SK-N-SH treated with all-trans-retinoic acid at 6 μM for 48 hours (cell line): Measurements from ENCODE around the gene SLC22A2.

Source experiments
- ATAC-seq: fragments of 200-7000 bp; cut with Tn5 transposase; 3 replicates; pipeline ENCODE4 v1.9.1; 2020; ENCODE audit warnings: mild to moderate bottlenecking, moderate library complexity
- ARNTL ChIP-seq: fragments of 450-650 bp; formaldehyde crosslinking; IDR thresholded peaks from 2 replicates; pipeline ENCODE4 v1.5.0; 2020; ENCODE audit warnings: low read depth, mild to moderate bottlenecking, moderate library complexity, borderline replicate concordance
- BACH2 ChIP-seq: fragments of 250-450 bp; sonication (Bioruptor Pico); IDR thresholded peaks from 2 replicates; pipeline ENCODE4 v1.9.0; 2021; ENCODE audit warnings: mild to moderate bottlenecking, borderline replicate concordance
- CREB5 ChIP-seq: fragments of 250-450 bp; sonication (Bioruptor Pico); IDR thresholded peaks from 2 replicates; pipeline ENCODE4 v1.5.1; 2020; ENCODE audit warnings: low read depth, mild to moderate bottlenecking, moderate library complexity
- CSDC2 ChIP-seq: fragments of 250-450 bp; sonication (Bioruptor Pico); IDR thresholded peaks from 2 replicates; pipeline ENCODE4 v1.5.0; 2020; ENCODE audit warnings: mild to moderate bottlenecking, moderate library complexity
- ESRRG ChIP-seq: fragments of 250-450 bp; sonication (Bioruptor Pico); IDR thresholded peaks from 2 replicates; pipeline ENCODE4 v1.6.1; 2021; ENCODE audit warnings: mild to moderate bottlenecking
- GLIS3 ChIP-seq: fragments of 250-450 bp; sonication (Bioruptor Pico); IDR thresholded peaks from 2 replicates; pipeline ENCODE4 v1.5.0; 2020; ENCODE audit warnings: mild to moderate bottlenecking, moderate library complexity
- ISL1 ChIP-seq: fragments of 250-450 bp; sonication (Bioruptor Pico); IDR thresholded peaks from 2 replicates; pipeline ENCODE4 v2.1.2; 2022; ENCODE audit warnings: mild to moderate bottlenecking, moderate library complexity
- OSR1 ChIP-seq: fragments of 250-450 bp; sonication (Bioruptor Pico); IDR thresholded peaks from 2 replicates; pipeline ENCODE4 v1.8.0; 2022; ENCODE audit warnings: moderate library complexity, mild to moderate bottlenecking, inconsistent platforms
- POU6F1 ChIP-seq: fragments of 250-450 bp; sonication (Bioruptor Pico); IDR thresholded peaks from 2 replicates; pipeline ENCODE4 v1.8.0; 2021; ENCODE audit warnings: low read depth, mild to moderate bottlenecking, moderate library complexity, borderline replicate concordance
- PPARA ChIP-seq: fragments of 250-450 bp; sonication (Bioruptor Pico); IDR thresholded peaks from 2 replicates; pipeline ENCODE4 v1.5.0; 2020; ENCODE audit warnings: mild to moderate bottlenecking, borderline replicate concordance
- RARB ChIP-seq: fragments of 250-450 bp; sonication (Bioruptor Pico); IDR thresholded peaks from 2 replicates; pipeline ENCODE4 v1.8.0; 2021; ENCODE audit warnings: mild to moderate bottlenecking, moderate library complexity
- SNAI2 ChIP-seq: fragments of 250-450 bp; sonication (Bioruptor Pico); IDR thresholded peaks from 2 replicates; pipeline ENCODE4 v1.5.0; 2020; ENCODE audit warnings: mild to moderate bottlenecking, moderate library complexity
- TCF4 ChIP-seq: fragments of 250-450 bp; sonication (Bioruptor Pico); IDR thresholded peaks from 2 replicates; pipeline ENCODE4 v1.8.0; 2021; ENCODE audit warnings: mild to moderate bottlenecking, moderate library complexity, borderline replicate concordance
- TOX ChIP-seq: fragments of 250-450 bp; sonication (Bioruptor Pico); IDR thresholded peaks from 2 replicates; pipeline ENCODE4 v1.8.0; 2021; ENCODE audit warnings: mild to moderate bottlenecking, moderate library complexity, borderline replicate concordance
- ZC3H10 ChIP-seq: fragments of 250-450 bp; sonication (Bioruptor Pico); IDR thresholded peaks from 2 replicates; pipeline ENCODE4 v1.5.1; 2021; ENCODE audit warnings: mild to moderate bottlenecking, moderate library complexity
- ZFP3 ChIP-seq: fragments of 250-450 bp; sonication (Bioruptor Pico); IDR thresholded peaks from 2 replicates; pipeline ENCODE4 v1.5.0; 2020; ENCODE audit warnings: mild to moderate bottlenecking, moderate library complexity
- ZFP30 ChIP-seq: fragments of 450-650 bp; formaldehyde crosslinking; IDR thresholded peaks from 2 replicates; pipeline ENCODE4 v1.5.0; 2022; ENCODE audit warnings: mild to moderate bottlenecking, moderate library complexity
- ZNF565 ChIP-seq: fragments of 450-650 bp; formaldehyde crosslinking; conservative IDR thresholded peaks from 2 replicates; pipeline ENCODE4 v1.5.0; 2020; ENCODE audit warnings: low read depth, mild to moderate bottlenecking, moderate library complexity
- ZNF70 ChIP-seq: fragments of 450-650 bp; formaldehyde crosslinking; IDR thresholded peaks from 2 replicates; pipeline ENCODE4 v1.5.0; 2020; ENCODE audit warnings: mild to moderate bottlenecking, moderate library complexity
- ZNF8 ChIP-seq: fragments of 450-650 bp; formaldehyde crosslinking; IDR thresholded peaks from 2 replicates; pipeline ENCODE4 v1.5.0; 2020; ENCODE audit warnings: mild to moderate bottlenecking, moderate library complexity
- TF ChIP-seq, protein P1 (sequence below): fragments of 250-450 bp; sonication (Bioruptor Pico); IDR thresholded peaks from 2 replicates; pipeline ENCODE4 v1.8.0; 2020; ENCODE audit warnings: mild to moderate bottlenecking, moderate library complexity, borderline replicate concordance
- TF ChIP-seq, protein P2 (sequence below): fragments of 250-450 bp; sonication (Bioruptor Pico); IDR thresholded peaks from 2 replicates; pipeline ENCODE4 v1.5.1; 2021; ENCODE audit warnings: mild to moderate bottlenecking, moderate library complexity
- TF ChIP-seq, protein P3 (sequence below): fragments of 250-450 bp; sonication (Bioruptor Pico); IDR thresholded peaks from 2 replicates; pipeline ENCODE4 v1.5.0; 2020; ENCODE audit warnings: mild to moderate bottlenecking, moderate library complexity

The SLC22A2 gene

DNA sequence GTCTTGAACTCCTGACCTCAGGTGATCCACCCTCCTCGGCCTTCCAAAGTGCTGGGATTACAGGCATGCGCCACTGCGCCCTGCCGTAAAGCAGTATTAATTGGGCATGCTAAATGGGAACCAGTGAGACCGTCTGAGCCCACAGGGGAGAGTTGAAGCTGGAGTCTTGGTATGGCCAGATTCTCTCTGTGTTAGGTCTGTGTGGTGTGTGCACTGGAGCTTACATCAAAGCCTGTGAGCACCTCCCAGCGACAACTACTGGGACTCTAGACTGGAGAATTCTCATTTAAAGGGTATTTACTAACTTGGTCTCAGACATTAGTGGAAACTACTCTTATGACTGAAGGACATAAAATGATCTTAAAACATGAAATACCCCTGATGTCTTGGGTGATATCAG lies 8.5 kb upstream of the SLC22A2 start:
- ATAC-seq: no peak
- TF ChIP-seq ZFP3 (CRISPR knock-in tag): no peak
- no peak for TF ChIP-seq PPARA
- no peak for TF ChIP-seq SNAI2 (CRISPR knock-in tag)
- TF ChIP-seq BACH2 (CRISPR knock-in tag): no peak
- no peak for TF ChIP-seq ZNF70 (CRISPR knock-in tag)
- TF ChIP-seq ZC3H10 (CRISPR knock-in tag): no peak
- TF ChIP-seq, protein P1, sequence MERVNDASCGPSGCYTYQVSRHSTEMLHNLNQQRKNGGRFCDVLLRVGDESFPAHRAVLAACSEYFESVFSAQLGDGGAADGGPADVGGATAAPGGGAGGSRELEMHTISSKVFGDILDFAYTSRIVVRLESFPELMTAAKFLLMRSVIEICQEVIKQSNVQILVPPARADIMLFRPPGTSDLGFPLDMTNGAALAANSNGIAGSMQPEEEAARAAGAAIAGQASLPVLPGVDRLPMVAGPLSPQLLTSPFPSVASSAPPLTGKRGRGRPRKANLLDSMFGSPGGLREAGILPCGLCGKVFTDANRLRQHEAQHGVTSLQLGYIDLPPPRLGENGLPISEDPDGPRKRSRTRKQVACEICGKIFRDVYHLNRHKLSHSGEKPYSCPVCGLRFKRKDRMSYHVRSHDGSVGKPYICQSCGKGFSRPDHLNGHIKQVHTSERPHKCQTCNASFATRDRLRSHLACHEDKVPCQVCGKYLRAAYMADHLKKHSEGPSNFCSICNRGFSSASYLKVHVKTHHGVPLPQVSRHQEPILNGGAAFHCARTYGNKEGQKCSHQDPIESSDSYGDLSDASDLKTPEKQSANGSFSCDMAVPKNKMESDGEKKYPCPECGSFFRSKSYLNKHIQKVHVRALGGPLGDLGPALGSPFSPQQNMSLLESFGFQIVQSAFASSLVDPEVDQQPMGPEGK (CRISPR knock-in tag): no peak
- TF ChIP-seq POU6F1 (CRISPR knock-in tag): no peak
- TF ChIP-seq RARB (CRISPR knock-in tag): no peak
- no peak for TF ChIP-seq ZNF565 (CRISPR knock-in tag)
- TF ChIP-seq OSR1 (CRISPR knock-in tag): no peak
- no peak for TF ChIP-seq TCF4 (CRISPR knock-in tag)
- no peak for TF ChIP-seq ZNF8
- TF ChIP-seq ESRRG (CRISPR knock-in tag): no peak
- TF ChIP-seq CREB5 (CRISPR knock-in tag): no peak
- no peak for TF ChIP-seq ZFP30 (CRISPR knock-in tag)
- no peak for TF ChIP-seq GLIS3 (CRISPR knock-in tag)
- TF ChIP-seq, protein P2, sequence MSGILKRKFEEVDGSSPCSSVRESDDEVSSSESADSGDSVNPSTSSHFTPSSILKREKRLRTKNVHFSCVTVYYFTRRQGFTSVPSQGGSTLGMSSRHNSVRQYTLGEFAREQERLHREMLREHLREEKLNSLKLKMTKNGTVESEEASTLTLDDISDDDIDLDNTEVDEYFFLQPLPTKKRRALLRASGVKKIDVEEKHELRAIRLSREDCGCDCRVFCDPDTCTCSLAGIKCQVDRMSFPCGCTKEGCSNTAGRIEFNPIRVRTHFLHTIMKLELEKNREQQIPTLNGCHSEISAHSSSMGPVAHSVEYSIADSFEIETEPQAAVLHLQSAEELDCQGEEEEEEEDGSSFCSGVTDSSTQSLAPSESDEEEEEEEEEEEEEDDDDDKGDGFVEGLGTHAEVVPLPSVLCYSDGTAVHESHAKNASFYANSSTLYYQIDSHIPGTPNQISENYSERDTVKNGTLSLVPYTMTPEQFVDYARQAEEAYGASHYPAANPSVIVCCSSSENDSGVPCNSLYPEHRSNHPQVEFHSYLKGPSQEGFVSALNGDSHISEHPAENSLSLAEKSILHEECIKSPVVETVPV (CRISPR knock-in tag): no peak
- TF ChIP-seq TOX (CRISPR knock-in tag): no peak
- TF ChIP-seq ARNTL (CRISPR knock-in tag): no peak

DNA sequence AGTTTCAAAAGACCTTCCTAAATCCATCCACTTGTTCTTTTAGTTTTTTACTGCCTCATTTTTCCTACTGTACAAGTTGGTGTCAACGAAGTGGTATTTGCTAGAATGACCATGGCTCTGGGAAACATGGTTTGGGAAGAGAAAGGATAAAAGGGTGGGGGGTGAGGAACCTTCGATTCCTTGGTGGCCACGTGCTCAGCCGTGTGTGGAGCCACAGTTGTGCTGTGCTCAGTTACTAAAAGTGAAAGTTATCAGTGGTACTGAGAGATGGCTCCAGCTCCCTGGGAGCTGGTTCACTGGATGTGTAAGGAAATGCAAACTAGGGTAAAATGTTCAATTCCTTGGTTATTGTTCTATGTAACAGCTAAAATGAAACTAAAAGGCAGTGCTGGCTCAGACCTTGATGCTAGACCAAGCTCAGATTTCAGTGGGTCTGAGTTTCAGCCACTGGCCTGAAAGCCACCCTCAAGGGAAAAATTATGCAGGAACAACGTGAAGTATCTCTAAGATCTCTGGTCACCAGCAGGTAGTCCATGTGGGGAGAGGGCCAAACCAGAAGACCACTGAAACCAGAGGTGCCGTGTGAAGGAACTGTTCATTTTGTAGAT lies 7.4 kb upstream of the SLC22A2 start:
- no peak for TF ChIP-seq ZFP30 (CRISPR knock-in tag)
- no peak for ATAC-seq

- no peak for TF ChIP-seq POU6F1 (CRISPR knock-in tag)
- TF ChIP-seq RARB (CRISPR knock-in tag): no peak
- no peak for TF ChIP-seq GLIS3 (CRISPR knock-in tag)
- TF ChIP-seq CSDC2: no peak
- no peak for TF ChIP-seq TOX (CRISPR knock-in tag)
- TF ChIP-seq ISL1 (CRISPR knock-in tag): no peak
- TF ChIP-seq ESRRG (CRISPR knock-in tag): no peak
- TF ChIP-seq, protein P3, sequence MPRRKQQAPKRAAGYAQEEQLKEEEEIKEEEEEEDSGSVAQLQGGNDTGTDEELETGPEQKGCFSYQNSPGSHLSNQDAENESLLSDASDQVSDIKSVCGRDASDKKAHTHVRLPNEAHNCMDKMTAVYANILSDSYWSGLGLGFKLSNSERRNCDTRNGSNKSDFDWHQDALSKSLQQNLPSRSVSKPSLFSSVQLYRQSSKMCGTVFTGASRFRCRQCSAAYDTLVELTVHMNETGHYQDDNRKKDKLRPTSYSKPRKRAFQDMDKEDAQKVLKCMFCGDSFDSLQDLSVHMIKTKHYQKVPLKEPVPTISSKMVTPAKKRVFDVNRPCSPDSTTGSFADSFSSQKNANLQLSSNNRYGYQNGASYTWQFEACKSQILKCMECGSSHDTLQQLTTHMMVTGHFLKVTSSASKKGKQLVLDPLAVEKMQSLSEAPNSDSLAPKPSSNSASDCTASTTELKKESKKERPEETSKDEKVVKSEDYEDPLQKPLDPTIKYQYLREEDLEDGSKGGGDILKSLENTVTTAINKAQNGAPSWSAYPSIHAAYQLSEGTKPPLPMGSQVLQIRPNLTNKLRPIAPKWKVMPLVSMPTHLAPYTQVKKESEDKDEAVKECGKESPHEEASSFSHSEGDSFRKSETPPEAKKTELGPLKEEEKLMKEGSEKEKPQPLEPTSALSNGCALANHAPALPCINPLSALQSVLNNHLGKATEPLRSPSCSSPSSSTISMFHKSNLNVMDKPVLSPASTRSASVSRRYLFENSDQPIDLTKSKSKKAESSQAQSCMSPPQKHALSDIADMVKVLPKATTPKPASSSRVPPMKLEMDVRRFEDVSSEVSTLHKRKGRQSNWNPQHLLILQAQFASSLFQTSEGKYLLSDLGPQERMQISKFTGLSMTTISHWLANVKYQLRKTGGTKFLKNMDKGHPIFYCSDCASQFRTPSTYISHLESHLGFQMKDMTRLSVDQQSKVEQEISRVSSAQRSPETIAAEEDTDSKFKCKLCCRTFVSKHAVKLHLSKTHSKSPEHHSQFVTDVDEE (CRISPR knock-in tag): no peak
- no peak for TF ChIP-seq ZNF70 (CRISPR knock-in tag)
- no peak for TF ChIP-seq ZC3H10 (CRISPR knock-in tag)
- TF ChIP-seq SNAI2 (CRISPR knock-in tag): no peak
- no peak for TF ChIP-seq ZNF565 (CRISPR knock-in tag)
- no peak for TF ChIP-seq PPARA
- TF ChIP-seq, protein P1 (CRISPR knock-in tag): no peak
- no peak for TF ChIP-seq ZNF8
- ATAC-seq: no peak
Observed at GRCh38 chr6:160264061-160264612, 5.5 kb upstream of the SLC22A2 start.
